Epithelial cell of proximal tubule (primary cell): ENCODE results near the gene KIF6. TPM values are rescaled to one million over a fixed set of nuclear protein-coding genes. Genes with fewer than 3 reads are reported as not detected.

ENCODE experiments used
- DNase-seq: peaks from one replicate; pipeline ENCODE4 v3.0.0-alpha.2; 2011; ENCODE audit warnings: low read depth
- H3K4me3 ChIP-seq: 2 replicates; pipeline ENCODE4 v1.5.1; 2011; ENCODE audit warnings: low read depth, mild to moderate bottlenecking, low read length
- total RNA-seq: library from RNA; depleted of rRNA; stranded (reverse); fragments of >200 nt; gene quantifications from 2 replicates; pipeline ENCODE4 v1.2.3, GENCODE V29; 2015
- TF ChIP-seq, protein P1 (sequence below): conservative IDR thresholded peaks from 2 replicates; pipeline ENCODE4 v1.5.1; 2012; ENCODE audit warnings: low read depth, mild to moderate bottlenecking, low read length

KIF6 gene
- total RNA-seq, 1 donor from 2014 or later = 0.69 TPM

DNA sequence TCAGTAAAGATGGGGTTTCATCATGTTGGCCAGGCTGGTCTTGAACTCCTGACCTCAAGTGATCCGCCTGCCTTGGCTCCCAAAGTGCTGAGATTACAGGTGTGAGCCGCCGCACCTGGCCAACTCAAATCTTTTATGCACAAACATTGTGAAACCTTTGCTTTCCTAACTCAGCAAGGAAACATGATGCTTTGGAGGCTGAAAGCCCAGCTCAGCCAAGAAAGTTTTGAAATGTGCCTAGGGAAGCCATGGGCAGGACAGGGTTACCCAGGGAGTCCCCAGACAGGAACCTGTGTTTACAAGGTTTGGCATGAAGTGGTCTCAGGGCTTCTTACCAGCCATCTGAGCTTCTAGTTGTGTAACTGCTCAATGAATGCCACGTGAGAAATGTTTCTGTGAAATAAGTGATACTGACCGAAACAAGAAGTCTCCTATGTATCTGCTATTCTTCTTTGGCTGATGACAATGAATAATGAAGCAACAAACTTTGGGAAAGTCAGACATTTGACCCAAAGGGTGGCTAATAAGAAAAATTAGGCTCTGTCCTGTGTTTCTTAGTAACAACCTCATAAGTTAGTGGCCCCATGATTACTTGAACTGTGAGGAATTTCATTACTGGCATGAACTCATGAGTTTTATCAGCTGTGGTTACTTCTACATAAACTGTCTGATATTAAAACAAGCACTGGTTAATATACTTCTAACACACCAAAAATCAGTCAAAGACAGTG lies 163.5 kb downstream of the KIF6 start:
- no peak overlapping the region for H3K4me3 ChIP-seq
- no peak for DNase-seq
- TF ChIP-seq, protein P1, sequence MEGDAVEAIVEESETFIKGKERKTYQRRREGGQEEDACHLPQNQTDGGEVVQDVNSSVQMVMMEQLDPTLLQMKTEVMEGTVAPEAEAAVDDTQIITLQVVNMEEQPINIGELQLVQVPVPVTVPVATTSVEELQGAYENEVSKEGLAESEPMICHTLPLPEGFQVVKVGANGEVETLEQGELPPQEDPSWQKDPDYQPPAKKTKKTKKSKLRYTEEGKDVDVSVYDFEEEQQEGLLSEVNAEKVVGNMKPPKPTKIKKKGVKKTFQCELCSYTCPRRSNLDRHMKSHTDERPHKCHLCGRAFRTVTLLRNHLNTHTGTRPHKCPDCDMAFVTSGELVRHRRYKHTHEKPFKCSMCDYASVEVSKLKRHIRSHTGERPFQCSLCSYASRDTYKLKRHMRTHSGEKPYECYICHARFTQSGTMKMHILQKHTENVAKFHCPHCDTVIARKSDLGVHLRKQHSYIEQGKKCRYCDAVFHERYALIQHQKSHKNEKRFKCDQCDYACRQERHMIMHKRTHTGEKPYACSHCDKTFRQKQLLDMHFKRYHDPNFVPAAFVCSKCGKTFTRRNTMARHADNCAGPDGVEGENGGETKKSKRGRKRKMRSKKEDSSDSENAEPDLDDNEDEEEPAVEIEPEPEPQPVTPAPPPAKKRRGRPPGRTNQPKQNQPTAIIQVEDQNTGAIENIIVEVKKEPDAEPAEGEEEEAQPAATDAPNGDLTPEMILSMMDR = no peak

DNA sequence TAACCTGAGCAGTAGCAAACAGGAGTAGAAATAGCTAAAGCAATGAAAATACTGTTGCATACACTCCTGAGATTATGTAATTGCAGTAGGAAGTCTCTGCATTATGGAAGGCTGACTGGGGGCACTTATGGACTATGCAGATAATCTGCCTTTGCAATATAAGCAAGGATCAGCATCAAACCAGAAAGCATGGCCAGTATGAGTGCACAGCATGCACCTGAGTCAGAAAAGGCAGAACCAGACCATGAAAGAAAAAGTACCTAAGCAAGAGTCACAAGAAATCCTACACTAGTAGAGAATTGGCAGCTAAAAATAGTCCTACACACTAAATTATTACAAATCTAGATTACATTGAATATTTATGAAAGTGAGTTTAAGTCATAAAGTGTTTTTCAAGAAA lies 164.3 kb downstream of the KIF6 start:
- no peak for DNase-seq
- H3K4me3 ChIP-seq = no peak overlapping the region
- TF ChIP-seq, protein P1 = no peak

- TF ChIP-seq, protein P1 = no peak
- H3K4me3 ChIP-seq = no peak overlapping the region
Observed at GRCh38 chr6:39558591-39559190, 166.5 kb downstream of the KIF6 start.

DNA sequence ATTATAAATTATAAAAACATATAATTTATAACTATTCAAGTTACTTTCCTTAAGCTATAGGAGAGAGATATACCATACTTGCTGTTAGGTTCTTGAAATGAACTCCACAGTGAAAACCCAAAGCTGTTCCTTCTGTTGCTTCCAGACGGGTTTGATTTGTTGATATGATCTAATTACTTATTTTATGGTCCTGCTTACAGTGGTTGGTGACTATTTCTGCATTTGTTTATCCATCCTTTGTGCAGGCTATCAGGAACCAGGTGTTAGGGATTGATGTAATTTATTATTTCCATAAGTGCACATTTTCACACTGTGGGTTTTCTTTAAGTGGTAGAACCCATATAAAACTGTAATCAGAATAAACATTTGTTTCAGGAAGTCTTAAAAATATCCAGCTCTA lies 167.1 kb downstream of the KIF6 start:
- no peak overlapping the region for H3K4me3 ChIP-seq
- no peak for DNase-seq
- TF ChIP-seq, protein P1 = no peak

More at GRCh38 chr6:39558591-39559190, 166.5 kb downstream of the KIF6 start:
- no peak for DNase-seq

DNA sequence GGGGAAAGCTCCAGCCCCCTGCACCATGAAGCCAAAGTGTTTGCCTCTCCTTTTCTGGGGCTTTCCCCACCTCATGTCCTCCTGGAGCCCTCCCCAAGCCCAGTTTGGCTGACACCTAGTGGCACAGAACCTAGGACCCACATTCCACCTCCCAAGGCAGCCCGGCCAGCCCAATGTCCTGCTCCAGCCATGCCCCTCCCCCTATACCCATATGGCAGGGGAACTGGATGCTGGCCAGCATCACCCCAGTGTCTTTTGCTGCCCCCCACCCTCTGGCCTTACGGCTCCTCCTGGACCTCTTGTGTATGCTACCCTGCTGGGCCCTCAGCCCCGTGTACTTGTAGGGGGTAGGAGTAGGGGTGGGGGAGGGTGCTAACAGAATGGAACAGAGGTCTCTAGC lies 170.1 kb downstream of the KIF6 start:
- TF ChIP-seq, protein P1 = no peak
- DNase-seq = no peak
- H3K4me3 ChIP-seq = no peak overlapping the region

GRCh38 chr6:39553860-39554802 lies 171.1 kb downstream of the KIF6 start:
- no peak for DNase-seq
- H3K4me3 ChIP-seq = no peak overlapping the region
- TF ChIP-seq, protein P1 = no peak
